Stomach (tissue), 9 donors: Measurements from ENCODE around the gene ABCA10. TPM values are rescaled to one million over a fixed set of nuclear protein-coding genes. Genes with fewer than 3 reads are reported as not detected.
A peak's percentile ranks its signal among the peaks of the same experiment; 100 is the strongest.

ENCODE experiments used
- DNase-seq, 2 donors: peaks; one replicate each; pipeline versions ENCODE4 v3.0.0 to v3.0.0-alpha.2; 2013 to 2019
- H3K27ac ChIP-seq, 5 donors: fragments of 200-600 bp in 4 of 5; sonication (generic) in 4 of 5; one replicate each; pipeline ENCODE4 v1.5.1; 2013 to 2019; ENCODE audit warnings: mild to moderate bottlenecking in 1 of 5, moderate library complexity in 1 of 5
- H3K27me3 ChIP-seq, 3 donors: fragments of 200-600 bp; sonication (generic); one replicate each; pipeline ENCODE4 v1.5.1; 2017 to 2019; ENCODE audit warnings: mixed run types in 1 of 3
- H3K36me3 ChIP-seq, 4 donors: fragments of 200-600 bp; sonication (generic); 1 replicate in 3 of 4; 2 replicates in 1 of 4; pipeline ENCODE4 v1.5.1; 2016 to 2019
- H3K4me1 ChIP-seq, 4 donors: fragments of 200-600 bp; sonication (generic); one replicate each; pipeline ENCODE4 v1.5.1; 2016 to 2019
- H3K4me3 ChIP-seq, 4 donors: fragments of 200-600 bp; sonication (generic) in 3 of 4; one replicate each; pipeline ENCODE4 v1.5.1; 2016 to 2019; ENCODE audit warnings: mild to moderate bottlenecking in 1 of 4
- H3K9me3 ChIP-seq, 4 donors: fragments of 200-600 bp; sonication (generic); one replicate each; pipeline ENCODE4 v1.5.1; 2016 to 2019
- CTCF ChIP-seq, 7 experiments: fragments of 450-650 bp in 4 of 7; fragments of 200-600 bp in 3 of 7; sonication (generic) in 3 of 7; IDR thresholded peaks; one replicate each; pipeline ENCODE4 v1.5.1; 2016 to 2019; ENCODE audit warnings: antibody characterized with exemption in 7 of 7, control low read depth in 2 of 7, mild to moderate bottlenecking in 1 of 7
- EP300 ChIP-seq: sonication (generic); formaldehyde crosslinking; IDR thresholded peaks from one replicate; pipeline ENCODE4 v1.6.1; 2017; ENCODE audit warnings: antibody characterized with exemption
- POLR2A ChIP-seq, 4 donors: fragments of 450-650 bp; IDR thresholded peaks; one replicate each; pipeline ENCODE4 v1.6.1; 2016; ENCODE audit warnings: antibody characterized with exemption in 4 of 4, control low read depth in 2 of 4, mild to moderate bottlenecking in 1 of 4, moderate library complexity in 1 of 4
- POLR2AphosphoS5 ChIP-seq, 3 donors: sonication (generic); formaldehyde crosslinking; IDR thresholded peaks; one replicate each; pipeline ENCODE4 v1.6.1; 2016; ENCODE audit warnings: antibody characterized with exemption in 3 of 3
- WGBS, 5 donors: extraction: QIAGEN DNeasy Blood & Tissue Kit in 3 of 5; methylation state at CpG; one replicate each; pipeline versions ENCODE4 v1.1.5 to v1.1.7; 2013 to 2018; 5-methylcytosine and 5-hydroxymethylcytosine counted together
- intact Hi-C: fragments of 100-400 bp; cut with DNase I; formaldehyde crosslinking; loops from one replicate; pipeline ENCODE4 v1.15.1; 2023; ENCODE audit warnings: low total_unique reads
- polyA plus RNA-seq, 3 donors: library from polyadenylated mRNA; stranded (reverse); fragments of 200-250 nt; gene quantifications; one replicate each; pipeline ENCODE4 v1.2.3, GENCODE V29; 2013
- total RNA-seq, 5 donors: library from RNA; depleted of rRNA; stranded (reverse); fragments of >200 nt; gene quantifications; one replicate each; pipeline versions ENCODE4 v1.1.0 to v1.2.3, GENCODE V29; 2014 to 2016
- donor health status: healthy with polysubstance abuse.
- donor health status: Bipolar disorder and iron deficiency.
- donor health status: healthy.

ABCA10 gene
- total and polyA plus RNA-seq, 8 donors, result 0.29 to 34.9 (median 5.0) TPM

- no peak for TF ChIP-seq EP300
- no peak for TF ChIP-seq POLR2AphosphoS5 (IDR thresholded peaks at IDR 0.05)
- no peak for TF ChIP-seq CTCF (IDR thresholded peaks at IDR 0.05)
- no peak for TF ChIP-seq POLR2A (IDR thresholded peaks at IDR 0.05)
- WGBS, 5 donors, result 34 to 48% (median 44%) methylated on average over 3 of the region's 3 CpGs
- intact Hi-C loops, result no loop called here
- H3K36me3 ChIP-seq, result peaks cover 0 to 7% (median 3%) of the 10 kb centered on the region in 4 donors
- H3K4me1 ChIP-seq, result peaks cover 0 to 16% (median 0%) of the 10 kb centered on the region in 4 donors
- H3K27ac ChIP-seq, result peak overlapping the region in 4 of 5 donors; percentile 19 to 73 (median 44)
- peaks cover 0 to 5% (median 0%) of the 10 kb centered on the region in 4 donors for H3K9me3 ChIP-seq
- DNase-seq, result peak in 1 of 2 donors; percentile 66
- no peaks in the 10 kb centered on the region for H3K27me3 ChIP-seq
- H3K4me3 ChIP-seq, result peak overlapping the region in 1 of 4 donors; percentile 20
Observed at GRCh38 chr17:69142175-69142802, 86.3 kb downstream of the ABCA10 start.

DNA sequence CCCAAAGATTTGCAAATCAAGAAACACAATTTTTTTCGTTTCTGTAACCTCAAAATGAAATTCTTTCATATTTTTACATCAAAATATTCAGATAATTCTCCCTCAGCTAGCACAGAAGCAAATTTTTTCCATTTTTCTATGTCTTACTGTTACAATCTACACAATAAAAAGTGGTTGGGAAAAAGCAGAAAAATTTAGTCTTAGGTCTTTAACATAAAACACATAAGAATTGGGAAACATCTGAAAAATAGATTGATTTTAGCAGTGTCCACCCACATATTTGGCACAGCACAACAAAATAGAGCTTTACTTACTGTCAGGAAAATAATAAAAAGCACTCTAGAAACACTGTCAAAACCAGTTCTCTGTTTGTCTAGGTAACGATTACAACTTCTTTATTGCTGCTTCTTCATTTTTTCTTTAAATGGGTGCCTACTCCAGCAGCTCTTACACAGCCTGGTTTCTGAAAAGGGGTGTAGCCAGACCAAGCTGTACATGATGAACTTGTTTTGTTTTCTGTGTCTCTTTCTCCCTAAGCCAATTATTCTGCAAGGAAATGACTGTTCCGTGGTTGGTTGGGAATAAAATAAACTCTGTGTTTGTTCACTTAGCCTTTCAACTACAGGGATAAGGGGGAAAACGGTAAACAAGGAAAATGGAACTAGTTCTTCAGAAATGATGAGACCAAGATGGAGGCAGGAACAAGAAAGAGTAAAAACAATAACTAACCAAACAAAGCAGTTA is 87.0 kb downstream of the ABCA10 start, which contains the start of gene ABCA6:
TSS of gene ABCA6 (minus strand) at position 465 of the 744 bp plus-strand sequence. CDS start 1,192 bp downstream, outside the sequence.
- Histone ChIP-seq H3K4me1 (peaks cover 0 to 16% (median 0%) of the 10 kb centered on the region in 4 donors), H3K36me3 (peaks cover 0 to 13% (median 4%) of the 10 kb centered on the region in 4 donors), H3K9me3 (peaks cover 0 to 5% (median 0%) of the 10 kb centered on the region in 4 donors), H3K27me3 (no peaks in the 10 kb centered on the region), H3K27ac (peak within 1 kb of the TSS in 4 of 5 donors; percentile 19 to 73 (median 44)), H3K4me3 (peak within 1 kb of the TSS; percentile 19 to 27 (median 22))
- peak in 1 of 2 donors; percentile 40 for DNase-seq
- TF ChIP-seq POLR2A (IDR thresholded peaks at IDR 0.05) (no peak), EP300 (no peak), CTCF (IDR thresholded peaks at IDR 0.05) (no peak), POLR2AphosphoS5 (IDR thresholded peaks at IDR 0.05) (peak in 1 of 3 donors; percentile 23)
- intact Hi-C loops, result no loop called here
- WGBS, 5 donors, result 27 to 47% (median 43%) methylated on average over 4 of the region's 4 CpGs

GRCh38 chr17:69134112-69134511 is 94.5 kb downstream of the ABCA10 start:
- Histone ChIP-seq H3K27me3 (no peaks in the 10 kb centered on the region), H3K36me3 (peaks cover 0 to 44% (median 22%) of the 10 kb centered on the region in 4 donors), H3K4me3 (no peak overlapping the region), H3K9me3 (peaks cover 0 to 5% (median 0%) of the 10 kb centered on the region in 4 donors), H3K4me1 (no peaks in the 10 kb centered on the region), H3K27ac (no peak overlapping the region)
- intact Hi-C loops, result no loop called here
- no peak for DNase-seq
- TF ChIP-seq POLR2AphosphoS5 (IDR thresholded peaks at IDR 0.05) (no peak), CTCF (IDR thresholded peaks at IDR 0.05) (no peak)
- 72 to 89% (median 82%) methylated on average over 3 of the region's 3 CpGs for WGBS, 5 donors

GRCh38 chr17:69130627-69131296 is 97.9 kb downstream of the ABCA10 start:
- no peak overlapping the region for H3K4me3 ChIP-seq
- H3K27ac ChIP-seq, result peak overlapping the region in 3 of 5 donors; percentile 16 to 36 (median 34)
- intact Hi-C loops, result no loop called here
- peak in 1 of 2 donors; percentile 6 for DNase-seq
- 37 to 56% (median 50%) methylated on average over 6 of the region's 6 CpGs for WGBS, 5 donors
- no peaks in the 10 kb centered on the region for H3K9me3 ChIP-seq
- peaks cover 0 to 30% (median 17%) of the 10 kb centered on the region in 4 donors for H3K36me3 ChIP-seq
- H3K27me3 ChIP-seq, result no peaks in the 10 kb centered on the region
- TF ChIP-seq POLR2A (IDR thresholded peaks at IDR 0.05) (no peak), EP300 (no peak), CTCF (IDR thresholded peaks at IDR 0.05) (no peak), POLR2AphosphoS5 (IDR thresholded peaks at IDR 0.05) (peak in 1 of 3 donors; percentile 36)
- H3K4me1 ChIP-seq, result no peaks in the 10 kb centered on the region
